Measurements from ENCODE around the gene DIPK1C.

GRCh38 chr18:74387383-74387782, 69.7 kb downstream of the DIPK1C start:
- TF ChIP-seq, protein P1, sequence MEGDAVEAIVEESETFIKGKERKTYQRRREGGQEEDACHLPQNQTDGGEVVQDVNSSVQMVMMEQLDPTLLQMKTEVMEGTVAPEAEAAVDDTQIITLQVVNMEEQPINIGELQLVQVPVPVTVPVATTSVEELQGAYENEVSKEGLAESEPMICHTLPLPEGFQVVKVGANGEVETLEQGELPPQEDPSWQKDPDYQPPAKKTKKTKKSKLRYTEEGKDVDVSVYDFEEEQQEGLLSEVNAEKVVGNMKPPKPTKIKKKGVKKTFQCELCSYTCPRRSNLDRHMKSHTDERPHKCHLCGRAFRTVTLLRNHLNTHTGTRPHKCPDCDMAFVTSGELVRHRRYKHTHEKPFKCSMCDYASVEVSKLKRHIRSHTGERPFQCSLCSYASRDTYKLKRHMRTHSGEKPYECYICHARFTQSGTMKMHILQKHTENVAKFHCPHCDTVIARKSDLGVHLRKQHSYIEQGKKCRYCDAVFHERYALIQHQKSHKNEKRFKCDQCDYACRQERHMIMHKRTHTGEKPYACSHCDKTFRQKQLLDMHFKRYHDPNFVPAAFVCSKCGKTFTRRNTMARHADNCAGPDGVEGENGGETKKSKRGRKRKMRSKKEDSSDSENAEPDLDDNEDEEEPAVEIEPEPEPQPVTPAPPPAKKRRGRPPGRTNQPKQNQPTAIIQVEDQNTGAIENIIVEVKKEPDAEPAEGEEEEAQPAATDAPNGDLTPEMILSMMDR (IDR thresholded peaks at IDR 0.05; ENCODE audit: insufficient read depth, low read length, poor library complexity, severe bottlenecking): no peak
- TF ChIP-seq EZH2phosphoT487 (conservative IDR thresholded peaks at IDR 0.05; ENCODE audit: low read length): no peak

All from SU-DHL-6 (cell line).